Measurements from ENCODE around the gene FNDC3B.

- TF ChIP-seq GATA2 (IDR thresholded peaks at IDR 0.05; ENCODE audit: low read depth, low read length), result no peak
- TF ChIP-seq GATA3 (IDR thresholded peaks at IDR 0.05; ENCODE audit: low read depth, low read length), result no peak
These were observed 68.0 kb downstream of the FNDC3B start for GRCh38 chr3:172107403-172107802.
